Transverse colon (tissue), 4 donors: ENCODE results near the gene CENPQ. TPM values are rescaled to one million over a fixed set of nuclear protein-coding genes. Genes with fewer than 3 reads are reported as not detected.

ENCODE experiments used
- DNase-seq: peaks from one replicate; pipeline ENCODE4 v3.0.0-alpha.2; 2019
- H3K27ac ChIP-seq, 4 donors: fragments of 200-600 bp; sonication (generic); 2 replicates each; pipeline ENCODE4 v1.5.1; 2016 to 2018; ENCODE audit warnings: inconsistent platforms in 4 of 4
- H3K27me3 ChIP-seq: fragments of 200-600 bp; sonication (generic); 2 replicates; pipeline ENCODE4 v1.5.1; 2017; ENCODE audit warnings: inconsistent platforms
- H3K36me3 ChIP-seq, 4 donors: fragments of 200-600 bp; sonication (generic); 2 replicates each; pipeline ENCODE4 v1.5.1; 2017 to 2019; ENCODE audit warnings: inconsistent platforms in 4 of 4
- H3K4me1 ChIP-seq, 4 donors: fragments of 200-600 bp; sonication (generic); 2 replicates each; pipeline ENCODE4 v1.5.1; 2017 to 2020; ENCODE audit warnings: inconsistent platforms in 4 of 4
- H3K4me3 ChIP-seq, 4 donors: fragments of 200-600 bp; sonication (generic); 1 replicate in 1 of 4; 2 replicates in 3 of 4; pipeline versions ENCODE4 v1.5.1 to v1.6.1; 2017 to 2019; ENCODE audit warnings: inconsistent platforms in 4 of 4
- H3K9me3 ChIP-seq, 2 donors: fragments of 200-600 bp; sonication (generic); 2 replicates each; pipeline ENCODE4 v1.5.1; 2017 to 2019; ENCODE audit warnings: inconsistent platforms in 2 of 2
- CTCF ChIP-seq, 5 experiments: fragments of 200-600 bp in 3 of 5; fragments of 450-650 bp in 2 of 5; sonication (generic) in 3 of 5; IDR thresholded peaks; 1 replicate in 2 of 5; 2 replicates in 3 of 5; pipeline ENCODE4 v1.5.1; 2016 to 2017; ENCODE audit warnings: antibody characterized with exemption in 5 of 5, inconsistent platforms in 3 of 5, mild to moderate bottlenecking in 2 of 5, moderate library complexity in 1 of 5
- EP300 ChIP-seq: sonication (generic); formaldehyde crosslinking; IDR thresholded peaks from one replicate; pipeline ENCODE4 v1.6.1; 2017; ENCODE audit warnings: antibody characterized with exemption, low read depth
- POLR2A ChIP-seq: fragments of 450-650 bp; IDR thresholded peaks from one replicate; pipeline ENCODE4 v1.6.1; 2016; ENCODE audit warnings: antibody characterized with exemption, mild to moderate bottlenecking, moderate library complexity
- POLR2AphosphoS5 ChIP-seq, 3 donors: sonication (generic); formaldehyde crosslinking; IDR thresholded peaks; one replicate each; pipeline ENCODE4 v1.6.1; 2016; ENCODE audit warnings: antibody characterized with exemption in 3 of 3
- WGBS, 2 donors: methylation state at CpG; one replicate each; pipeline ENCODE4 v1.1.5; 2018; ENCODE audit warnings: low coverage in 1 of 2; 5-methylcytosine and 5-hydroxymethylcytosine counted together
- in situ Hi-C, 4 donors: fragments of 200-750 bp; cut with MboI; loops; one replicate each; pipeline versions ENCODE4 v1.15.0 to v1.15.1; 2017; ENCODE audit warnings: low sequenced_read_pairs in 3 of 4, low pct_ligation_motif_present in 1 of 4, low pct_unique_long_range_greater_than_20kb in 1 of 4
- intact Hi-C: fragments of 100-400 bp; cut with DNase I; formaldehyde crosslinking; loops from one replicate; pipeline ENCODE4 v1.15.1; 2023; ENCODE audit warnings: low total_unique reads
- total RNA-seq, 4 donors: library from RNA; depleted of rRNA; stranded (reverse); fragments of >200 nt; gene quantifications; one replicate each; pipeline ENCODE4 v1.1.0, GENCODE V29; 2016

CENPQ gene
- total RNA-seq = 1 to 10 TPM in 3 of 4 donors, not detected in 1; 1.7 to 3.0 (median 2.9) TPM

GRCh38 chr6:49462927-49463611 is at the start of gene CENPQ, which contains the start of gene MMUT:
Gene CENPQ, plus strand, starts transcription at chr6:49463370. Its CDS starts 6,807 bp downstream, at chr6:49470177.
Gene MMUT, minus strand, starts transcription at chr6:49463253. Its CDS starts 3,787 bp downstream, at chr6:49459466.
- no peaks in the 10 kb centered on the region for H3K9me3 ChIP-seq
- 0% methylated on average over 4 to 37 of the region's 37 CpGs for WGBS, 2 donors
- H3K4me3 ChIP-seq = peak within 1 kb of the TSS; percentile 46 to 75 (median 72)
- peak; percentile 96 for DNase-seq
- in situ Hi-C loops (no loop called here), intact Hi-C loops (no loop called here)
- peak; percentile 25 for TF ChIP-seq EP300
- peak; percentile 97 for TF ChIP-seq POLR2A
- no peak for TF ChIP-seq CTCF (IDR thresholded peaks at IDR 0.05)
- peak; percentile 89 to 98 (median 96) for TF ChIP-seq POLR2AphosphoS5 (IDR thresholded peaks at IDR 0.05)
- peaks cover 5 to 31% (median 23%) of the 10 kb centered on the region in 4 donors for H3K4me1 ChIP-seq
- no peaks in the 10 kb centered on the region for H3K36me3 ChIP-seq
- H3K27me3 ChIP-seq = no peaks in the 10 kb centered on the region
- peak within 1 kb of the TSS; percentile 83 to 93 (median 86) for H3K27ac ChIP-seq

- Histone ChIP-seq H3K27ac (no peak overlapping the region), H3K4me3 (no peak overlapping the region), H3K27me3 (no peaks in the 10 kb centered on the region), H3K9me3 (no peaks in the 10 kb centered on the region), H3K4me1 (peaks cover 0 to under 1% (median 0%) of the 10 kb centered on the region in 4 donors), H3K36me3 (no peaks in the 10 kb centered on the region)
- in situ Hi-C loops (loop anchor here (25.0 kb wide), 1 partner anchor 1628 kb away; the partner anchor contains the start of gene OPN5 (in 4 of the 4)), intact Hi-C loops (no loop called here)
- 20 to 40% methylated on average over 1 of the region's 1 CpG for WGBS, 2 donors
- TF ChIP-seq EP300 = no peak
- no peak for TF ChIP-seq POLR2A
- TF ChIP-seq POLR2AphosphoS5 (IDR thresholded peaks at IDR 0.05) = no peak
- no peak for TF ChIP-seq CTCF (IDR thresholded peaks at IDR 0.05)
- no peak for DNase-seq
These were observed 47.8 kb upstream of the CENPQ start for GRCh38 chr6:49415358-49415757.

- Histone ChIP-seq H3K36me3 (no peaks in the 10 kb centered on the region), H3K27ac (no peak overlapping the region), H3K4me1 (no peaks in the 10 kb centered on the region), H3K27me3 (no peaks in the 10 kb centered on the region), H3K9me3 (no peaks in the 10 kb centered on the region), H3K4me3 (no peak overlapping the region)
- no peak for TF ChIP-seq EP300
- no peak for TF ChIP-seq CTCF (IDR thresholded peaks at IDR 0.05)
- no peak for TF ChIP-seq POLR2A
- no peak for TF ChIP-seq POLR2AphosphoS5 (IDR thresholded peaks at IDR 0.05)
- DNase-seq = no peak
- in situ Hi-C loops = loop anchor here (25.0 kb wide), 1 partner anchor 1629 kb away; the partner anchor contains the start of gene OPN5 (in 4 of the 4)
- intact Hi-C loops = no loop called here
- WGBS, 2 donors = 62 to 67% methylated on average over 4 of the region's 4 CpGs
These were observed 47.0 kb upstream of the CENPQ start for GRCh38 chr6:49416195-49416594.

- intact Hi-C loops = no loop called here
- no peak overlapping the region for H3K4me3 ChIP-seq
- H3K4me1 ChIP-seq = no peaks in the 10 kb centered on the region
- no peaks in the 10 kb centered on the region for H3K36me3 ChIP-seq
- no peak for DNase-seq
- no peak for TF ChIP-seq POLR2AphosphoS5 (IDR thresholded peaks at IDR 0.05)
- no peak for TF ChIP-seq POLR2A
- TF ChIP-seq CTCF (IDR thresholded peaks at IDR 0.05) = peak in 1 of 5 experiments; percentile 4
- H3K9me3 ChIP-seq = no peaks in the 10 kb centered on the region
- H3K27me3 ChIP-seq = no peaks in the 10 kb centered on the region
- in situ Hi-C loops = loop anchor here (25.0 kb wide), 1 partner anchor 1637 kb away; the partner anchor contains the start of gene OPN5 (in 4 of the 4)
- H3K27ac ChIP-seq = no peak overlapping the region
- WGBS, 2 donors = 10 to 29% methylated on average over 1 of the region's 1 CpG
These were observed 39.4 kb upstream of the CENPQ start for GRCh38 chr6:49423817-49424216.
